ENCODE data around the gene ADGRG3. TPM values are rescaled to one million over a fixed set of nuclear protein-coding genes. Genes with fewer than 3 reads are reported as not detected.

The ADGRG3 gene
- total RNA-seq, 1 experiment from 2014 or later, result 0.46 TPM

DNA sequence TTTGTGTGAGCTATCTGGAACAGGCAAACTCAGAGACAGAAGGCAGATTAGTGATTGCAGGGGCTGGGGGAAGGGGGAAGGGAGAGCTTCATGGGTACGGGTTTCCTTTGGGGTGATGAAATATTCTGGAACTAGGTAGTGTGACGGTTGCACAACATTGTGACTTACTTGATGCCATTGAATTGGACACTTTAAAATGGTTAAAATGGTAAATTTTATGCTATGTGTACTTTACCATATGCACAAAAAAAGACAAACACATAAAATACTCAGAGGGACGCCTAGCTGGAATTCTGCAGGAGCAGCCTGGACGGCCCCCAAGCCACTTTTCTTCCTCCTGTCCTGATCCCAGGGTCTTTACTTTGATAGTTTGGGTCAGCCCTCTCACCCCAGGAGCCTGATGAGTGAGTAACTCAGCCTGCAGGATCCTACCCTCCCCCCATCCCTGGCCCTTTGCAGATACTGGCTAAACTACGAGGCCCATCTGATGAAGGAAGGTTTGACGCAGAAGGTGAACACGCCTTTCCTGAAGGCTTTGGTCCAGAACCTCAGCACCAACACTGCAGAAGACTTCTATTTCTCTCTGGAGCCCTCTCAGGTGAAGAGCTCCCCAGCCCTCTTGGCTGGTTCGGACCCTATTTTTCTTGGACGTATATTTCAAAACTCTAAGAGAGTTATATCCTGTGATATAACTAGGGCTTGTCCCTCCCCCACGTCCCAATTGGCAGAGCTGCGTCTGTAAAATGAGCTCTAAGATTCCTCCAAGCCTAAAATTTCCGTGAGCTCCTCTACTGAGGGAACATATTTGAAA, 7.8 kb downstream of the ADGRG3 start:
- Histone ChIP-seq H2BK12ac (ENCODE audit: insufficient read length, low read depth, low read length) (no peak overlapping the region), H2AK5ac (ENCODE audit: insufficient read length, low read length) (no peak overlapping the region), H2BK20ac (ENCODE audit: low read depth, low read length, poor library complexity, severe bottlenecking) (no peak overlapping the region), H3K14ac (ENCODE audit: insufficient read depth, low read length) (no peak overlapping the region), H3K56ac (ENCODE audit: insufficient read length, low read depth, low read length) (no peak overlapping the region), H3K23ac (ENCODE audit: insufficient read length, low read depth, low read length) (no peak overlapping the region), H4K8ac (replicated peaks; ENCODE audit: insufficient read length, low read depth, low read length) (no peak overlapping the region), H3K4ac (ENCODE audit: low read depth, low read length) (no peak overlapping the region), H4K20me1 (ENCODE audit: control insufficient read depth, insufficient read depth, insufficient read length) (no peaks in the 10 kb centered on the region), H2BK15ac (ENCODE audit: low read depth, low read length) (no peak overlapping the region), H4K91ac (ENCODE audit: insufficient read length, low read depth, low read length) (no peak overlapping the region), H3K9me3 (ENCODE audit: control insufficient read depth, low read depth, low read length) (no peaks in the 10 kb centered on the region), H4K5ac (ENCODE audit: insufficient read length, low read depth, low read length) (no peak overlapping the region), H3K79me2 (ENCODE audit: insufficient read depth, low read length) (no peaks in the 10 kb centered on the region), H3K4me1 (ENCODE audit: insufficient read depth, low read length) (peaks cover 4% of the 10 kb centered on the region; the same call in 1 of the 2 replicates), H2AFZ (ENCODE audit: low read length) (peak overlapping the region; percentile 42), H3T11ph (ENCODE audit: low read length) (no peak overlapping the region), H3K9ac (ENCODE audit: extremely low read depth, insufficient read length, low read length) (no peak overlapping the region), H2BK120ac (ENCODE audit: low read depth, low read length, poor library complexity, severe bottlenecking) (no peak overlapping the region), H3K27ac (ENCODE audit: insufficient read length, low read depth, low read length) (no peak overlapping the region), H3K79me1 (ENCODE audit: insufficient read depth, low read depth, low read length, poor library complexity, severe bottlenecking) (no peaks in the 10 kb centered on the region), H3K23me2 (ENCODE audit: insufficient read length, low read depth, low read length, poor library complexity, severe bottlenecking) (no peaks in the 10 kb centered on the region), H2BK5ac (ENCODE audit: insufficient read length, low read length) (no peak overlapping the region), H3K4me2 (ENCODE audit: insufficient read depth, insufficient read length, low read length) (peak overlapping the region; percentile 14), H3K18ac (ENCODE audit: insufficient read length, low read depth, low read length) (no peak overlapping the region), H3K27me3 (ENCODE audit: insufficient read depth, low read length) (no peaks in the 10 kb centered on the region)
- TF ChIP-seq, protein P1, sequence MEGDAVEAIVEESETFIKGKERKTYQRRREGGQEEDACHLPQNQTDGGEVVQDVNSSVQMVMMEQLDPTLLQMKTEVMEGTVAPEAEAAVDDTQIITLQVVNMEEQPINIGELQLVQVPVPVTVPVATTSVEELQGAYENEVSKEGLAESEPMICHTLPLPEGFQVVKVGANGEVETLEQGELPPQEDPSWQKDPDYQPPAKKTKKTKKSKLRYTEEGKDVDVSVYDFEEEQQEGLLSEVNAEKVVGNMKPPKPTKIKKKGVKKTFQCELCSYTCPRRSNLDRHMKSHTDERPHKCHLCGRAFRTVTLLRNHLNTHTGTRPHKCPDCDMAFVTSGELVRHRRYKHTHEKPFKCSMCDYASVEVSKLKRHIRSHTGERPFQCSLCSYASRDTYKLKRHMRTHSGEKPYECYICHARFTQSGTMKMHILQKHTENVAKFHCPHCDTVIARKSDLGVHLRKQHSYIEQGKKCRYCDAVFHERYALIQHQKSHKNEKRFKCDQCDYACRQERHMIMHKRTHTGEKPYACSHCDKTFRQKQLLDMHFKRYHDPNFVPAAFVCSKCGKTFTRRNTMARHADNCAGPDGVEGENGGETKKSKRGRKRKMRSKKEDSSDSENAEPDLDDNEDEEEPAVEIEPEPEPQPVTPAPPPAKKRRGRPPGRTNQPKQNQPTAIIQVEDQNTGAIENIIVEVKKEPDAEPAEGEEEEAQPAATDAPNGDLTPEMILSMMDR (conservative IDR thresholded peaks at IDR 0.05), result no peak
- H3K9me3 Mint-ChIP-seq, result no peaks in the 10 kb centered on the region
- H3K27ac Mint-ChIP-seq, result no peak overlapping the region
- H3K4me3 Mint-ChIP-seq, result peak overlapping the region in 1 of 2 experiments; percentile 18; a peak in 3 of 5 replicates
- WGBS (ENCODE audit: extremely low coverage, insufficient read length, low lambda C conversion rate), result no CpG with 5 or more reads among the region's 12 CpGs
- peaks cover 24% of the 10 kb centered on the region for H3K27me3 Mint-ChIP-seq (ENCODE audit: low read depth)
- peak; percentile 61 for DNase-seq
- peaks cover 2 to 38% of the 10 kb centered on the region in 2 experiments for H3K4me1 Mint-ChIP-seq
- H3K36me3 Mint-ChIP-seq (ENCODE audit: insufficient read depth in 1 of 3, low read depth in 3 of 3), result no peaks in the 10 kb centered on the region
